T-cell (primary cell): ENCODE data around the gene ZNHIT6. TPM values are rescaled to one million over a fixed set of nuclear protein-coding genes. Genes with fewer than 3 reads are reported as not detected.

Experiments used
- ATAC-seq, 4 experiments: fragments of 200-7000 bp in 3 of 4; fragments of 150-1000 bp in 1 of 4; cut with Tn5 transposase; replicated peaks in 1 of 4; 1 replicate in 3 of 4; 2 replicates in 1 of 4; pipeline ENCODE4 v1.10.0; 2021; ENCODE audit warnings: moderate library complexity in 3 of 4, mild to moderate bottlenecking in 2 of 4, moderate number of reproducible peaks in 1 of 4
- CTCF ChIA-PET, 2 donors: fragments of 300-600 bp; sonication (Branson Sonifier 250); formaldehyde crosslinking; loops; one replicate each; lab custom pipeline; 2022; ENCODE audit warnings: antibody characterized with exemption in 2 of 2; lab: Charles Lee
- POLR2A ChIA-PET, 2 donors: fragments of 300-600 bp; sonication (Branson Sonifier 250); formaldehyde crosslinking; loops; one replicate each; lab custom pipeline; 2022; ENCODE audit warnings: antibody characterized with exemption in 2 of 2; lab: Charles Lee
- DNase-seq, 35 experiments: peaks; one replicate each; pipeline versions ENCODE4 v3.0.0 to v3.0.0-alpha.2; 2013 to 2023
- H3K27ac ChIP-seq: one replicate; pipeline ENCODE4 v1.5.1; 2013; ENCODE audit warnings: low read length
- H3K27me3 ChIP-seq, 2 experiments: replicated peaks in 1 of 2; 1 replicate in 1 of 2; 2 replicates in 1 of 2; pipeline versions ENCODE4 v1.6.1 to v1.7.0; 2013; ENCODE audit warnings: low read length in 1 of 2, mixed read lengths in 1 of 2; ENCODE audit not compliant: control insufficient read depth in 2 of 2, insufficient read depth in 2 of 2; ENCODE audit errors: extremely low read depth in 1 of 2
- H3K36me3 ChIP-seq, 2 donors: 1 replicate in 1 of 2; 2 replicates in 1 of 2; pipeline versions ENCODE4 v1.6.1 to v1.7.0; 2013; ENCODE audit warnings: low read length in 1 of 2; ENCODE audit not compliant: control insufficient read depth in 2 of 2, insufficient read depth in 1 of 2; ENCODE audit errors: extremely low read depth in 1 of 2
- H3K4me1 ChIP-seq, 2 experiments: 1 replicate in 1 of 2; 2 replicates in 1 of 2; pipeline versions ENCODE4 v1.6.1 to v1.7.0; 2013; ENCODE audit warnings: low read length in 2 of 2, mixed read lengths in 1 of 2; ENCODE audit not compliant: insufficient read depth in 2 of 2, control insufficient read depth in 1 of 2; ENCODE audit errors: extremely low read depth in 1 of 2
- H3K4me3 ChIP-seq, 2 donors: 1 replicate in 1 of 2; 2 replicates in 1 of 2; pipeline versions ENCODE4 v1.5.1 to v1.7.0; 2013; ENCODE audit warnings: mild to moderate bottlenecking in 2 of 2, low read length in 1 of 2, moderate library complexity in 1 of 2; ENCODE audit not compliant: control insufficient read depth in 1 of 2; ENCODE audit errors: extremely low read depth in 1 of 2
- H3K9me3 ChIP-seq: 2 replicates; pipeline ENCODE4 v1.7.0; 2013
- H3K27ac Mint-ChIP-seq, 2 donors: one replicate each; pipeline ENCODE4 v1.8.0; 2020 to 2021; ENCODE audit warnings: mild to moderate bottlenecking in 2 of 2, mixed read lengths in 2 of 2
- H3K27me3 Mint-ChIP-seq, 2 donors: one replicate each; pipeline ENCODE4 v1.8.0; 2021 to 2022; ENCODE audit warnings: mixed read lengths in 2 of 2
- H3K36me3 Mint-ChIP-seq: one replicate; pipeline ENCODE4 v1.8.0; 2021; ENCODE audit warnings: mixed read lengths
- H3K4me1 Mint-ChIP-seq, 3 donors: one replicate each; pipeline ENCODE4 v1.8.0; 2020 to 2022; ENCODE audit warnings: mixed read lengths in 3 of 3, mild to moderate bottlenecking in 1 of 3
- H3K4me3 Mint-ChIP-seq, 3 donors: one replicate each; pipeline ENCODE4 v1.8.0; 2020 to 2022; ENCODE audit warnings: mild to moderate bottlenecking in 3 of 3, mixed read lengths in 3 of 3, moderate library complexity in 3 of 3
- H3K9me3 Mint-ChIP-seq, 3 donors: one replicate each; pipeline ENCODE4 v1.8.0; 2020 to 2022; ENCODE audit warnings: mixed read lengths in 3 of 3
- WGBS: methylation state at CpG from one replicate; pipeline ENCODE4 v1.1.5; 2013; ENCODE audit warnings: missing lambda C conversion rate; ENCODE audit not compliant: insufficient coverage; 5-methylcytosine and 5-hydroxymethylcytosine counted together
- total RNA-seq, 35 experiments: library from RNA in 6 of 35; stranded (reverse) in 6 of 35; fragments of 120-200 nt in 1 of 35; gene quantifications; one replicate each; pipeline versions ENCODE4 v1.2.1 to v1.2.4 and lab custom pipeline; 2013 to 2026

The ZNHIT6 gene
- total RNA-seq, 5 donors from 2014 or later (not counting 1 experiment from before 2014, with no cell fraction given), result 17.3 to 21.2 (median 19.2) TPM

DNA sequence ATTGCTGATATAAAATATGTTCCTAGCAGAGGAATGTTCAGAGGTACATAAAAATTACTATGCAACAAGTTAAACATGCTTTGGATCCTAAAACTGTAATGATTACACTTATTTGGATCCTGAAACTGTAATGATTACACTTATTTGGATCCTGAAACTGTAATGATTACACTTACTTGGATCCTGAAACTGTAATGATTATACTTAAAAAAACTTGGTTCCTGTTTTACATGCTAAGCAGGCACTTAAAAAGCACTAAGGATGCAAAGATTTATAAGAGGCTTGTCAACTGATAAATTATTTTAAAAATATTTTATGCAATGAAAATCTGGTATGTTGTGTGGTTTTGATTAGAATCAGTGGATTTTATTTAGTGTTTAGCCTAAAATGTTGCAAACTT lies 47.7 kb downstream of the ZNHIT6 start:
- Histone ChIP-seq H3K27me3 (no peaks in the 10 kb centered on the region), H3K27ac (no peak overlapping the region), H3K4me3 (no peak overlapping the region), H3K36me3 (peaks cover 6 to 7% of the 10 kb centered on the region in 2 donors), H3K4me1 (no peaks in the 10 kb centered on the region), H3K9me3 (no peaks in the 10 kb centered on the region)
- Mint-ChIP-seq H3K27me3 (no peaks in the 10 kb centered on the region), H3K4me3 (no peak overlapping the region), H3K4me1 (peaks cover 0 to under 1% (median 0%) of the 10 kb centered on the region in 3 donors), H3K9me3 (no peaks in the 10 kb centered on the region), H3K27ac (no peak overlapping the region), H3K36me3 (peaks cover 40% of the 10 kb centered on the region)
- ATAC-seq, result no peak
- POLR2A ChIA-PET, result no interaction called here
- CTCF ChIA-PET, result no interaction called here
- DNase-seq, result no peak

DNA sequence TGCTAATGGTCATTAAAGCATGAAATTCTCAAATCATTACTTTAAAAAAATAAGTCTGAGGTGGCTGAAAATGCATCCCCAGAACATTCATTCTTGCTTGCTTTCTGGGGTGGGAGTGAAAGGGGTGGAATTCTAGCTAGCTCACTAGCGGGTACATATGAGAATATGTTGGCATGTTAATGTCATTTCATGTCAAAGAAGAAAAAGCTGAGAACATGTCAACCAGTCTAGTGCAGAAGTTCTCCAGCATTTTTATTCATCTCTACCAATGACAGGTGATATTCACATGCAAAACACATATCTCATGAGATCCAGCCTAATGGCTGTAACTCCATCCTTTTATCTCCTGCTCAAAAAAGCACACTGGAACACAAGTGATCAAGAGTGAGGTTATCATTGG lies 49.1 kb downstream of the ZNHIT6 start:
- ChIA-PET POLR2A (interaction anchor here in 1 of 2 donors (0.6 kb wide), 1 partner anchor 28 kb away, joined by 3 read pairs; no protein-coding TSS in a partner anchor), CTCF (no interaction called here)
- H3K27ac Mint-ChIP-seq, result no peak overlapping the region
- Histone ChIP-seq H3K27ac (no peak overlapping the region), H3K27me3 (no peaks in the 10 kb centered on the region), H3K4me3 (no peak overlapping the region), H3K4me1 (no peaks in the 10 kb centered on the region), H3K36me3 (peaks cover 9 to 11% of the 10 kb centered on the region in 2 donors), H3K9me3 (no peaks in the 10 kb centered on the region)
- peaks cover 43% of the 10 kb centered on the region for H3K36me3 Mint-ChIP-seq
- no peaks in the 10 kb centered on the region for H3K4me1 Mint-ChIP-seq
- no peaks in the 10 kb centered on the region for H3K27me3 Mint-ChIP-seq
- H3K4me3 Mint-ChIP-seq, result no peak overlapping the region
- DNase-seq (no peak), ATAC-seq (no peak)
- WGBS, result no CpG with 5 or more reads among the region's 1 CpG
- no peaks in the 10 kb centered on the region for H3K9me3 Mint-ChIP-seq

DNA sequence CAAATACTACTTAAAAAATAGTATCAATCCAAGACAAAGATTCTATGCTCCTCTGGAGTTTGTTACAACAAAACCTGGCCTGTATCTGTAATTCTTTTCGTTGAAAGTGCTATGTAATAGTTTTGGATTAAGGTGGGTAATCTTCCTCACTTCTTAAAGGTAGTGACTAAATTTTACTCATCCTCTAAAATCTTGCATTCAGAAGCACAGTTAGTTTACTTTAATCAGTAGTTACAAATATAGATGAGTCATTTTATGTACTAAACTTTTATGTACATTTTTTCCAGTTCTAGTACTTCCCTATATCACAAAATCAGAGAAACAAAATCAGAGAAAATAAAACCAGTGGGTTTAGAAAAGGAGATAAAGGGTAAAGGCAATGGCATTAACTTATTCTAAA lies 51.3 kb downstream of the ZNHIT6 start:
- ATAC-seq (no peak), DNase-seq (no peak)
- CTCF ChIA-PET, result no interaction called here
- no peak overlapping the region for H3K4me3 ChIP-seq
- H3K27me3 ChIP-seq, result no peaks in the 10 kb centered on the region
- Mint-ChIP-seq H3K9me3 (no peaks in the 10 kb centered on the region), H3K27ac (no peak overlapping the region), H3K27me3 (no peaks in the 10 kb centered on the region), H3K36me3 (peaks cover 59% of the 10 kb centered on the region), H3K4me3 (no peak overlapping the region), H3K4me1 (no peaks in the 10 kb centered on the region)
- POLR2A ChIA-PET, result no interaction called here
- no peak overlapping the region for H3K27ac ChIP-seq
- peaks cover 3 to 20% of the 10 kb centered on the region in 2 donors for H3K36me3 ChIP-seq
- H3K9me3 ChIP-seq, result no peaks in the 10 kb centered on the region
- no peaks in the 10 kb centered on the region for H3K4me1 ChIP-seq
- no CpG with 5 or more reads among the region's 1 CpG for WGBS

DNA sequence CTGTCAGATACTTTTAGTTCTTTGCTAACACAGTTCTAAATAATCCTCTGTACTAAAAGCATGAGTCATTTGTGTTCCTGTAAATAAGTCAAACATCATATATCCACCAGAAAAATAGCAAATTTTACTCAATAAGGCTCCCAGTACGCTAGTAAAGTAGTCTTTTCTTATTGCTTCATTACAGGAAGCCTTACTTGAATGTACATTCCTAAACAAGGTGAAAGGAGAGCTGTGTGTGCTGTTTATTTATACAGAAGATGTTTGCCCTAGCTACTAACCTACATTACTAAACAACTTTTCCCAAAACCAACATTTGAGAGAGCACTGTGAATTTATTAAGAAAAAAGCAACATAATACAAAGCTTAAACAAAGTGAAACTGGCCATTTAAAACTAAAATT lies 52.0 kb downstream of the ZNHIT6 start:
- no CpG with 5 or more reads among the region's 1 CpG for WGBS
- Histone ChIP-seq H3K9me3 (no peaks in the 10 kb centered on the region), H3K27me3 (no peaks in the 10 kb centered on the region), H3K4me1 (no peaks in the 10 kb centered on the region), H3K36me3 (peaks cover 3 to 20% of the 10 kb centered on the region in 2 donors), H3K4me3 (no peak overlapping the region), H3K27ac (no peak overlapping the region)
- no peaks in the 10 kb centered on the region for H3K27me3 Mint-ChIP-seq
- no peak for ATAC-seq
- no peaks in the 10 kb centered on the region for H3K4me1 Mint-ChIP-seq
- CTCF ChIA-PET, result no interaction called here
- H3K36me3 Mint-ChIP-seq, result peaks cover 61% of the 10 kb centered on the region
- DNase-seq, result no peak
- H3K4me3 Mint-ChIP-seq, result no peak overlapping the region
- peak overlapping the region in 1 of 2 donors; percentile 4 for H3K27ac Mint-ChIP-seq
- no peaks in the 10 kb centered on the region for H3K9me3 Mint-ChIP-seq
- POLR2A ChIA-PET, result no interaction called here

DNA sequence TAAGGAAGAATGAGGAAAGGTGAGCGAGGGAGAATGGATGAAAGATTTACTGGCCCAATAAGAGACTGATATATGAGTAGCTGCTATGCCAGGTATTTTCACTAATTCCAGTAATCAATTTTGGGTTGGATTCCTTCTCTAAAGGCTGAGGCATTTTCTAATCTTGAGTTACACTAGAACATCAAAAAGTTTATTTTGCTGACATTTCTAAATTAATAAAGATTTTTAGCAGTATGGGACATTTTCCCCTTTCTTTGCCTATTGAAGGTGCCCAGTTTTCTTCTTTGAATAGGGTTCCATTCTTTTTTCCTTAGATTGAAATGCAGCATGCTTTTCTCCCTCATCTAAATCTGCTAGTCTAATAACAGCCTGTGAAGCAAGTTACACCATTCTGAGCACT lies 52.9 kb downstream of the ZNHIT6 start:
- Mint-ChIP-seq H3K27me3 (no peaks in the 10 kb centered on the region), H3K4me1 (no peaks in the 10 kb centered on the region), H3K4me3 (no peak overlapping the region), H3K9me3 (peaks cover 0 to 4% (median 0%) of the 10 kb centered on the region in 3 donors), H3K36me3 (peaks cover 65% of the 10 kb centered on the region), H3K27ac (no peak overlapping the region)
- Histone ChIP-seq H3K4me1 (no peaks in the 10 kb centered on the region), H3K27ac (no peak overlapping the region), H3K27me3 (no peaks in the 10 kb centered on the region), H3K4me3 (no peak overlapping the region), H3K36me3 (peaks cover 3 to 23% of the 10 kb centered on the region in 2 donors), H3K9me3 (no peaks in the 10 kb centered on the region)
- WGBS, result no CpG with 5 or more reads among the region's 1 CpG
- ChIA-PET POLR2A (no interaction called here), CTCF (no interaction called here)
- ATAC-seq (no peak), DNase-seq (no peak)

DNA sequence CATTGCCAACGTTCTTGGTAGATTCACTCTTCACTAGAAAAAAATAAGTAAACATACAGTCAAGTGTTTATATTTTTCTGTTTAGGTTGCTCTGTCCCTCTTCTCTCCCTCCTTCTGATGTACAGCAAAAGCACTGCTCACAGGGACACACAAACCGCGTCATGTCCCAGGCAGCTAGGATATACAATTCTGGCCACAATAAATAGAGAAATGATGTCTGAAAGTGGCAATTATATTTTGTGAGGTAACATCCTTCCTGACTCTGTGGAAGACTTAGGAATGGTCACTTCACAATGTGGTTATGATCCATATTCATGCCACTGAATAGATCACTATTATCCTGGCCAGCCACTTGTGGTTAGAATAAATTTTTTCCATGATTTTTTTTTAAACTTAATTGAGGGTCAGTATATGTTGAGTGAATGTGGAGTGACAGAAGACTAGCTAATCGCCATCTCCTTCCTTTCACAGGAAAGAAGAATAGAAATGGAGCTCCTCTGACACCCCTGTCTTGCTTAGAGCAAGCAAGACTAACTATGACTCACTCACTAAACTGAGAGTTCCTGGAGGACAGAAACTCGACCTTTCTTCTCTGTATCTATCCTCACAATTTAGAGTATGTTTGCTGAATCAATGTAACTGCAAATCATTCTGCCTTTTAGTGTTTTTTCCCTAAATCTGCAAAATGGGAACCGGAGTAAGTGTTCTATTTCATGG lies 54.0 kb downstream of the ZNHIT6 start:
- Histone ChIP-seq H3K27ac (no peak overlapping the region), H3K4me1 (no peaks in the 10 kb centered on the region), H3K4me3 (no peak overlapping the region), H3K36me3 (peaks cover 3 to 23% of the 10 kb centered on the region in 2 donors), H3K9me3 (no peaks in the 10 kb centered on the region), H3K27me3 (no peaks in the 10 kb centered on the region)
- peaks cover 0 to 10% (median 5%) of the 10 kb centered on the region in 3 donors for H3K9me3 Mint-ChIP-seq
- H3K36me3 Mint-ChIP-seq, result peaks cover 70% of the 10 kb centered on the region
- H3K27ac Mint-ChIP-seq, result no peak overlapping the region
- H3K4me1 Mint-ChIP-seq, result no peaks in the 10 kb centered on the region
- CTCF ChIA-PET, result no interaction called here
- DNase-seq (no peak), ATAC-seq (no peak)
- POLR2A ChIA-PET, result no interaction called here
- WGBS, result no CpG with 5 or more reads among the region's 6 CpGs
- no peaks in the 10 kb centered on the region for H3K27me3 Mint-ChIP-seq
- H3K4me3 Mint-ChIP-seq, result no peak overlapping the region
